Measurements from ENCODE around the gene HMGCL. TPM values are rescaled to one million over a fixed set of nuclear protein-coding genes. Genes with fewer than 3 reads are reported as not detected.

HMGCL gene
- total RNA-seq, 1 donor: 38.1 TPM

DNA sequence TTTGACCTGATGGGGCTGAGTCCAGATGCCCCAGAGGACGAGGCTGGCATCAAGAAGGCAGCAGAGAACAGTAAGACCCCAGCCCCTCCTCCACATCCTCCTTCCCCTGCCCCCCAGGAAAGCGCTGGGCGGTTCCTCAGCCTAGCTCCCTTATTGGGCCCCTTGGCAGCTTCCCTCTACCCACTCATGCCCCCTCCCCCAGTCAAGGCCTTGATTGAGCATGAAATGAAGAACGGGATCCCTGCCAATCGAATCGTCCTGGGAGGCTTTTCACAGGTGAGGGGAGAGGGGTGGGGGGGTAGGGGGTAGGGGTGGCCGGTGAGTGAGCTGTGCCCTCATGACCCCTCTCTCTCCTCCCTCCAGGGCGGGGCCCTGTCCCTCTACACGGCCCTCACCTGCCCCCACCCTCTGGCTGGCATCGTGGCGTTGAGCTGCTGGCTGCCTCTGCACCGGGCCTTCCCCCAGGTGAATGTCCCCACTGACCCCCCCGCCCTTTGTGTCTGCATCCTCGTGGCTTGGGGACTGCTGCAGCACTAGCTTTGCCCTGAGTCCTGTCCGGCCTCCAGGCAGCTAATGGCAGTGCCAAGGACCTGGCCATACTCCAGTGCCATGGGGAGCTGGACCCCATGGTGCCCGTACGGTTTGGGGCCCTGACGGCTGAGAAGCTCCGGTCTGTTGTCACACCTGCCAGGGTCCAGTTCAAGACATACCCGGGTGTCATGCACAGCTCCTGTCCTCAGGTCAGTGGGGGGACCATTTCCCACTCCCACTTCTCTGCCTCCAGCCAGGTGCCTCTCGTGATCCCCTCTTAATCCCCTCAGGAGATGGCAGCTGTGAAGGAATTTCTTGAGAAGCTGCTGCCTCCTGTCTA, 31.1 kb downstream of the HMGCL start:
- H3K4me3 ChIP-seq (ENCODE audit: low read depth, low read length): no peak overlapping the region
- TF ChIP-seq, protein P1, sequence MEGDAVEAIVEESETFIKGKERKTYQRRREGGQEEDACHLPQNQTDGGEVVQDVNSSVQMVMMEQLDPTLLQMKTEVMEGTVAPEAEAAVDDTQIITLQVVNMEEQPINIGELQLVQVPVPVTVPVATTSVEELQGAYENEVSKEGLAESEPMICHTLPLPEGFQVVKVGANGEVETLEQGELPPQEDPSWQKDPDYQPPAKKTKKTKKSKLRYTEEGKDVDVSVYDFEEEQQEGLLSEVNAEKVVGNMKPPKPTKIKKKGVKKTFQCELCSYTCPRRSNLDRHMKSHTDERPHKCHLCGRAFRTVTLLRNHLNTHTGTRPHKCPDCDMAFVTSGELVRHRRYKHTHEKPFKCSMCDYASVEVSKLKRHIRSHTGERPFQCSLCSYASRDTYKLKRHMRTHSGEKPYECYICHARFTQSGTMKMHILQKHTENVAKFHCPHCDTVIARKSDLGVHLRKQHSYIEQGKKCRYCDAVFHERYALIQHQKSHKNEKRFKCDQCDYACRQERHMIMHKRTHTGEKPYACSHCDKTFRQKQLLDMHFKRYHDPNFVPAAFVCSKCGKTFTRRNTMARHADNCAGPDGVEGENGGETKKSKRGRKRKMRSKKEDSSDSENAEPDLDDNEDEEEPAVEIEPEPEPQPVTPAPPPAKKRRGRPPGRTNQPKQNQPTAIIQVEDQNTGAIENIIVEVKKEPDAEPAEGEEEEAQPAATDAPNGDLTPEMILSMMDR (IDR thresholded peaks at IDR 0.05; ENCODE audit: insufficient read depth, low read length): no peak
- DNase-seq (ENCODE audit: low read depth): no peak

DNA sequence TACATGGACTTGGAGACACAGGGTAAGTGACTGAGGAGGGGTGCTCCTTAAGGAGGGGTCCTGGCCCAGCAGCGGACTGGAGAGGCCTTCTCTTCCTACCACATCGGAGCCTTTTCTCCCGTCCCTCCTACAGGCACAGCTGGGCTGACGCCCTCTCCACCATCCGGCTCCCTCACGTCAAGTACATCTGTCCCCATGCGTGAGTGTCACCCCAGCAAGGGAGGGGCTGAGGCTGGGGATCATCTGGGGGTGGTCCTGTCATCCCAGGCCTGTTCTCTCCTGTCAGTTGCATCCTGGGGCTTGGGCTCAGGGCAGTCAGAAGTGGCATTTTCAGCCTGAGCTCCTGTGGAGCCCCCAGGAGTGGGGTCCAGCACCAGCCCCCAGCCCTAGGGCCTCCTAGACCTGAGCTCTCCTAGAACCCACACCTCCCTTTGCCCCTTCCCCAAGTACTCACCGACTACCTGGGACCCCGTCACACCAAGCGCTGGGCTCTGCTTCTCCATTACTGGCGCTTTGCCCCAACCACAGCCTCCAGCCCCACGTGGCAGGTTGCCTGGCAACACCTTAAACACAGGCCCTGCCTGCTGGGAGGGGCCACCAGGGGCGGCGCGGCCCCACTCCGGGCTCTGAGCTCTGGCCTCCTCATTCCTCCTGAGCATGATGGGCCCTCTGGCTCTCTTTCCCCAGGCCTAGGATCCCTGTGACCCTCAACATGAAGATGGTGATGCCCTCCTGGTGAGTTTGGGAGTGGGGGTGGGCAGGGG, 32.0 kb downstream of the HMGCL start:
- H3K4me3 ChIP-seq (ENCODE audit: low read depth, low read length): peak overlapping the region; percentile 9
- DNase-seq (ENCODE audit: low read depth): peak; percentile 35
- TF ChIP-seq, protein P1 (IDR thresholded peaks at IDR 0.05; ENCODE audit: insufficient read depth, low read length): no peak

DNA sequence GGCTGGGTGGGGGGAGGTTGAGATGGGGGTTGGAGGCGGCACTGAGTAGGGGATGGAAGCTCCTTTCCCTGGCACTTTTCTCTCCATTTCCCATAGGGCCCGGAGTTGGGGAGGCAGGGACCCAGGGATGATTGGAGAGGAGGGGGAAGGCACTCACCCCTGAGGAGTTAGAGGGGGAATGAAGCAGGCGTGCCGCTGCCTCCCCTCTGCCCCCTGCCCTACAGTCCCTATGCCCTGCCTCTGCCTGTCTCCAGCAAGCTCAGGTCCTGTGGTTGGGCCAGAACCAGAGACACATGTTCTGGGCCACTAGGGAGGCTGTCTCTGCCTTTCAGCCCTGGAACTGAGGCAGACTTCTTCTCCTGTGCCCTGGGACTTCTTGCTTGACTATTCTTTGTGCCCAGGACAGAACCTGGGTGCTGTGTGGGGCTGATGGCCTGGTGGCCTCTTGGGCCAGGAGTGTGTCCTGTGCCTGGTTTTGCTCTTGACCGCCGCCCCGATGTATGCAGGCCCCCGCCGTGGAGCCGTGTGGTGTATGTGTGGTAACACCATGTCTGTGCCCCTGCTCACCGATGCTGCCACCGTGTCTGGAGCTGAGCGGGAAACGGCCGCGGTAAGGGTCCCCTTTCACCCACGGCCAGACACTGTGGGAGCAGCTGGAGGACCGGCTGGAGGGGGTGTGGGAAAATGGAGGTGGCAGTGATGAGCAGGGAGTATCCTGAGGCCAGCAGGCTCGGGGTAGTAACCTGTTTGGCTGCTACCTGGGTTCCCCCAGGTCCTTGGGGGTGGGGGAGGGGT, 32.9 kb downstream of the HMGCL start:
- no peak for DNase-seq (ENCODE audit: low read depth)
- TF ChIP-seq, protein P1 (IDR thresholded peaks at IDR 0.05; ENCODE audit: insufficient read depth, low read length): no peak

DNA sequence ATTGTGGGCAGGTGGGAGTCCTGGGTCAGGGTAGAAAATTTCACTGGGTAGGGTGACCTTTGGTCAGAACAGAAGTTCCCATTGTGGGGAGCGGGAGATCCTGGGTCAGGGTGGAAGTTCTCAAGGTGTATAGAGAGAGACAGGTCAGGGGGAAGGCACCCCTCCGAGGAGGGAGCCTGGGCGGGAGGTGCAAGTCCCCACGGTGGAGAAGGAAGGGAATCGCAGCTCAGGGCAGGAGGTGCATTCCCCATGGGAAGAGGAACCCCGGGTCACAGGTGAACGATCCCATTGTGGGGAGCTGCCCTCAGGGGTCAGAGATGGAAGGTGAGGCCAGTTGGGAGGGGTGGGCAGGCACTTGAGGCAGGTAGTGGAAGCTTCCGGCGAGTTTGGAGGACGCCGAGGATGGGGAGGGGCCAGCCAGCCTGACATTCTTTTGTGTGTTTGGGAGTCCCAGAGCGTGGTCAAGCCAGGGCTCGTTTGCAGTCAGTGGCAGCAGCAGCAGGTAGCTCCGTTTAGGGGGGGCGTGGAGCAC, 33.6 kb downstream of the HMGCL start:
- no peak for DNase-seq (ENCODE audit: low read depth)
- peak overlapping the region; percentile 95 for H3K4me3 ChIP-seq (ENCODE audit: low read depth, low read length)
- TF ChIP-seq, protein P1 (IDR thresholded peaks at IDR 0.05; ENCODE audit: insufficient read depth, low read length): no peak

More for the DNA sequence above, 32.9 kb downstream of the HMGCL start:
- peak overlapping the region; percentile 95 for H3K4me3 ChIP-seq (ENCODE audit: low read depth, low read length)

DNA sequence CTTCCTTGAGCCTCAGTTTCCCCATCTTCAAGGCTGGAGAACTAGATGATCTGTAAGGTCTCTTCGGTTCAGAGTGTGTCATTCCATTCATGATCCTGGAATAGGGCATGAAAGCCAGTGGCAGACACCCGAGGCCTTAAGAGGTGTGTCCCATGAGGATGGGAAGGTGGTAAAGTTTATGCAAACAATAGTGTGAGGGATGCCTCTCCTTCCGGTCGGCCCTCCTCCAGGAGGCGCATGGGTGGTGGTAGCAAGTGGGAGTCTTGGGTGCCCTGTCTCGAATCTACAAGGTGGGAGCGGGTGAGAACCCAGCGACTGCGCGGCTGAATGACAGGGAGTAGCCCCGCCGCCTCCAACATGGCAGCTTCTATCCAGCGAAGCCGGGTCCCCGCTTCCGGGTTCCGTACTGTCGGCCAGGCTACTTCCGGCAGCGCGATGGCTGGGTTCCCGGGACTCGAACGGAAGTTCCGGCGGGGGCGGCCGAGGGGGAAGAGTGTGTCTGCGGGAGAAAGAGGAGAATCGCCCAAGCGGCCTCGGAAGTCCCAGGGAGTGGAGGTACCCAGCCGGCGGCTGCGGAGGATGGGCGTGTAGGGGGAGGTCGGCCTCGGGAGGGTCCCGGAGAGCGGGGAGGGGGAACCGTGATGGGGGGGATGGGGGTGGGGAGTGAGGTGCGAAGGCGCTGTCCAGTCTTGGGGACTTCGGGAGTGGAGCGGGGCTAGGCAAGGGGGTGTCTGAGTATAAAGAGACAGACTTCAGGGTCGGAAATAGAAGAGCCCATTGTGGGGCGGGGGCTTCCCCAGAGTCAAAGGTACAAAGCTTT, 34.3 kb downstream of the HMGCL start, which contains the start of gene LYPLA2:
Gene LYPLA2, plus strand, starts transcription at position 450 of the 820 bp plus-strand sequence. CDS start 1,538 bp downstream, outside the sequence.
- TF ChIP-seq, protein P1 (IDR thresholded peaks at IDR 0.05; ENCODE audit: insufficient read depth, low read length): no peak
- DNase-seq (ENCODE audit: low read depth): peak; percentile 86
- peak within 1 kb of the TSS; percentile 95 for H3K4me3 ChIP-seq (ENCODE audit: low read depth, low read length)
